Naive thymus-derived CD4-positive, alpha-beta T cell (primary cell): ENCODE data around the gene CMBL. TPM values are rescaled to one million over a fixed set of nuclear protein-coding genes. Genes with fewer than 3 reads are reported as not detected.

Experiments used
- ATAC-seq: fragments of 150-1000 bp; cut with Tn5 transposase; 2 replicates; pipeline ENCODE4 v1.10.0; 2021; ENCODE audit warnings: mild to moderate bottlenecking, moderate library complexity
- CTCF ChIA-PET: fragments of 350-600 bp; sonication (Branson Sonifier 250); formaldehyde crosslinking; loops from one replicate; lab custom pipeline; 2021; ENCODE audit warnings: antibody characterized with exemption; lab: Charles Lee
- POLR2A ChIA-PET: fragments of 350-600 bp; sonication (Branson Sonifier 250); formaldehyde crosslinking; loops from one replicate; lab custom pipeline; 2021; ENCODE audit warnings: antibody characterized with exemption, inconsistent platforms; lab: Charles Lee
- DNase-seq, 9 donors: peaks; one replicate each; pipeline versions ENCODE4 v3.0.0 to v3.0.0-alpha.2; 2020 to 2022; ENCODE audit warnings: mixed read lengths in 1 of 9
- H3K27ac ChIP-seq: one replicate; pipeline ENCODE4 v1.7.0; 2013; ENCODE audit warnings: mild to moderate bottlenecking, low read depth, low read length, moderate library complexity
- H3K27me3 ChIP-seq, 2 donors: one replicate each; pipeline ENCODE4 v1.7.0; 2013; ENCODE audit warnings: low read length in 2 of 2, mild to moderate bottlenecking in 2 of 2, moderate library complexity in 2 of 2; ENCODE audit not compliant: control insufficient read depth in 2 of 2, insufficient read depth in 2 of 2
- H3K36me3 ChIP-seq, 3 experiments: 1 replicate in 2 of 3; 2 replicates in 1 of 3; pipeline ENCODE4 v1.7.0; 2013; ENCODE audit warnings: low read length in 3 of 3, mild to moderate bottlenecking in 3 of 3, moderate library complexity in 1 of 3; ENCODE audit not compliant: insufficient read depth in 3 of 3, control insufficient read depth in 2 of 3
- H3K4me1 ChIP-seq, 2 donors: one replicate each; pipeline ENCODE4 v1.7.0; 2013; ENCODE audit warnings: low read length in 2 of 2, mild to moderate bottlenecking in 2 of 2, moderate library complexity in 1 of 2; ENCODE audit not compliant: control insufficient read depth in 2 of 2, insufficient read depth in 2 of 2
- H3K4me3 ChIP-seq: 2 replicates; pipeline ENCODE4 v1.7.0; 2013; ENCODE audit warnings: mild to moderate bottlenecking, low read length
- H3K9me3 ChIP-seq, 3 experiments: 1 replicate in 2 of 3; 2 replicates in 1 of 3; pipeline ENCODE4 v1.7.0; 2013; ENCODE audit warnings: low read length in 3 of 3; ENCODE audit not compliant: control insufficient read depth in 2 of 3
- H3K27ac Mint-ChIP-seq, 9 donors: one replicate each; pipeline ENCODE4 v1.8.0; 2020 to 2022; ENCODE audit warnings: mixed read lengths in 9 of 9, mild to moderate bottlenecking in 8 of 9, moderate library complexity in 5 of 9, inconsistent platforms in 2 of 9
- H3K27me3 Mint-ChIP-seq, 5 donors: one replicate each; pipeline ENCODE4 v1.8.0; 2021 to 2022; ENCODE audit warnings: mixed read lengths in 5 of 5, mild to moderate bottlenecking in 1 of 5
- H3K36me3 Mint-ChIP-seq, 5 donors: one replicate each; pipeline ENCODE4 v1.8.0; 2020 to 2022; ENCODE audit warnings: mixed read lengths in 5 of 5, mild to moderate bottlenecking in 3 of 5, inconsistent platforms in 1 of 5
- H3K4me1 Mint-ChIP-seq, 7 donors: one replicate each; pipeline ENCODE4 v1.8.0; 2020 to 2022; ENCODE audit warnings: mixed read lengths in 7 of 7, mild to moderate bottlenecking in 3 of 7, inconsistent platforms in 1 of 7
- H3K4me3 Mint-ChIP-seq, 10 donors: one replicate each; pipeline ENCODE4 v1.8.0; 2020 to 2022; ENCODE audit warnings: mild to moderate bottlenecking in 10 of 10, mixed read lengths in 10 of 10, moderate library complexity in 6 of 10, inconsistent platforms in 2 of 10
- H3K9me3 Mint-ChIP-seq, 11 donors: one replicate each; pipeline ENCODE4 v1.8.0; 2020 to 2022; ENCODE audit warnings: mixed read lengths in 11 of 11, mild to moderate bottlenecking in 4 of 11, inconsistent platforms in 1 of 11, moderate library complexity in 1 of 11
- intact Hi-C, 2 donors: fragments of 100-400 bp; cut with micrococcal nuclease; formaldehyde crosslinking; loops; one replicate each; pipeline ENCODE4 v1.15.1; 2023
- polyA plus RNA-seq, 2 donors: library from polyadenylated mRNA; unstranded; fragments of 300-500 nt; fragmentation: Illumina TruSeq; gene quantifications; one replicate each; pipeline ENCODE4 v1.2.3, GENCODE V29; 2021
- total RNA-seq, 6 experiments: library from RNA in 5 of 6; stranded (reverse) in 5 of 6; gene quantifications; 1 replicate in 5 of 6; 2 replicates in 1 of 6; pipeline ENCODE4 v1.2.3 and lab custom pipeline; 2021 to 2026

CMBL gene
- total and polyA plus RNA-seq, 7 experiments from 2014 or later: 0.21 to 1.8 (median 0.83) TPM

- H3K36me3 ChIP-seq: no peaks in the 10 kb centered on the region
- peaks cover 5 to 10% (median 7%) of the 10 kb centered on the region in 7 donors for H3K4me1 Mint-ChIP-seq
- intact Hi-C loops: no loop called here
- peaks cover 0 to 2% (median 0%) of the 10 kb centered on the region in 11 donors for H3K9me3 Mint-ChIP-seq
- no peaks in the 10 kb centered on the region for H3K4me1 ChIP-seq
- H3K27ac Mint-ChIP-seq: no peak overlapping the region
- peaks cover 0 to 2% (median 0%) of the 10 kb centered on the region in 5 donors for H3K36me3 Mint-ChIP-seq
- peaks cover 0 to under 1% of the 10 kb centered on the region in 2 donors for H3K27me3 ChIP-seq
- no peaks in the 10 kb centered on the region for H3K9me3 ChIP-seq
- DNase-seq (no peak), ATAC-seq (no peak)
- ChIA-PET POLR2A (no interaction called here), CTCF (interaction anchor here (1.8 kb wide), 1 partner anchor 324 kb away, joined by 4 read pairs; no protein-coding TSS in a partner anchor)
- H3K4me3 Mint-ChIP-seq: no peak overlapping the region
- no peak overlapping the region for H3K27ac ChIP-seq
- H3K4me3 ChIP-seq: no peak overlapping the region
- H3K27me3 Mint-ChIP-seq: peaks cover 11 to 36% (median 19%) of the 10 kb centered on the region in 5 donors
These were observed 4.0 kb downstream of the CMBL start for GRCh38 chr5:10303699-10304170.

GRCh38 chr5:10303201-10303600 lies 4.5 kb downstream of the CMBL start:
- H3K4me1 ChIP-seq: no peaks in the 10 kb centered on the region
- no peaks in the 10 kb centered on the region for H3K27me3 ChIP-seq
- no peak overlapping the region for H3K4me3 ChIP-seq
- H3K36me3 ChIP-seq: no peaks in the 10 kb centered on the region
- DNase-seq (no peak), ATAC-seq (no peak)
- Mint-ChIP-seq H3K4me3 (no peak overlapping the region), H3K9me3 (peaks cover 0 to 2% (median 0%) of the 10 kb centered on the region in 11 donors), H3K4me1 (peaks cover 5 to 8% (median 6%) of the 10 kb centered on the region in 7 donors), H3K27me3 (peaks cover 8 to 35% (median 15%) of the 10 kb centered on the region in 5 donors), H3K36me3 (peaks cover 0 to 2% (median 0%) of the 10 kb centered on the region in 5 donors), H3K27ac (no peak overlapping the region)
- ChIA-PET POLR2A (no interaction called here), CTCF (interaction anchor here (1.8 kb wide), 1 partner anchor 325 kb away, joined by 4 read pairs; no protein-coding TSS in a partner anchor)
- no peaks in the 10 kb centered on the region for H3K9me3 ChIP-seq
- intact Hi-C loops: no loop called here
- no peak overlapping the region for H3K27ac ChIP-seq

- intact Hi-C loops: no loop called here
- no peaks in the 10 kb centered on the region for H3K36me3 ChIP-seq
- Mint-ChIP-seq H3K36me3 (peaks cover 0 to 2% (median 0%) of the 10 kb centered on the region in 5 donors), H3K4me1 (peaks cover 0 to 3% (median 2%) of the 10 kb centered on the region in 7 donors), H3K27ac (no peak overlapping the region), H3K27me3 (peaks cover 8 to 27% (median 11%) of the 10 kb centered on the region in 5 donors), H3K4me3 (no peak overlapping the region), H3K9me3 (peaks cover 0 to 2% (median 0%) of the 10 kb centered on the region in 11 donors)
- no peaks in the 10 kb centered on the region for H3K9me3 ChIP-seq
- no peaks in the 10 kb centered on the region for H3K27me3 ChIP-seq
- ChIA-PET CTCF (interaction anchor here (1.8 kb wide), 1 partner anchor 326 kb away, joined by 4 read pairs; no protein-coding TSS in a partner anchor), POLR2A (no interaction called here)
- DNase-seq (no peak), ATAC-seq (no peak)
- no peak overlapping the region for H3K4me3 ChIP-seq
- no peaks in the 10 kb centered on the region for H3K4me1 ChIP-seq
- no peak overlapping the region for H3K27ac ChIP-seq
These were observed 5.7 kb downstream of the CMBL start for GRCh38 chr5:10301842-10302610.

DNA sequence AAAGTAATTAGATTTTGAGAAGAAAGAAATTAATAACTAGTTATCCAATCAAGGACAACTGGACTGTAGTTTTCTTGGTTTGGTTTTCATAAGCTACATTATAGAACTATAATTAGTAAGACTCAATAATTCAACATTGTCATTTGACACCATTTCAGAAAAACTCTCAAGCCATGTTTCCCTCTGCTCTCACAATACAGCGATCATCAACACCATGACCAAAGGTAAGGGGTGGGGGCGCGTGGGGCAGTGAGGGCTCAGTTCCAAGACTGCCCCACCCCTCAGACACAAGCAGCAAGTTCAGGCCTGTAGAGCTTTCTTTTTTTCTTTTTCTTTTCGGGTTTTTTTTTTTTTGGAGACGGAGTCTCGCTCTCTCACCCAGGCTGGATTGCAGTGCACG lies 6.4 kb downstream of the CMBL start:
- Histone ChIP-seq H3K9me3 (no peaks in the 10 kb centered on the region), H3K4me3 (no peak overlapping the region), H3K27ac (no peak overlapping the region), H3K36me3 (no peaks in the 10 kb centered on the region), H3K27me3 (no peaks in the 10 kb centered on the region), H3K4me1 (no peaks in the 10 kb centered on the region)
- no peak overlapping the region for H3K27ac Mint-ChIP-seq
- H3K36me3 Mint-ChIP-seq: peaks cover 0 to 2% (median 0%) of the 10 kb centered on the region in 5 donors
- no peak for DNase-seq
- intact Hi-C loops: no loop called here
- ATAC-seq: no peak
- H3K4me1 Mint-ChIP-seq: no peaks in the 10 kb centered on the region
- CTCF ChIA-PET: no interaction called here
- H3K4me3 Mint-ChIP-seq: no peak overlapping the region
- H3K27me3 Mint-ChIP-seq: peaks cover 10 to 19% (median 12%) of the 10 kb centered on the region in 5 donors
- peaks cover 0 to 2% (median 0%) of the 10 kb centered on the region in 11 donors for H3K9me3 Mint-ChIP-seq
- POLR2A ChIA-PET: no interaction called here

- no peak overlapping the region for H3K4me3 Mint-ChIP-seq
- intact Hi-C loops: no loop called here
- no peak overlapping the region for H3K27ac Mint-ChIP-seq
- H3K4me1 Mint-ChIP-seq: no peaks in the 10 kb centered on the region
- Histone ChIP-seq H3K36me3 (no peaks in the 10 kb centered on the region), H3K9me3 (no peaks in the 10 kb centered on the region), H3K4me1 (no peaks in the 10 kb centered on the region), H3K4me3 (no peak overlapping the region), H3K27me3 (no peaks in the 10 kb centered on the region), H3K27ac (no peak overlapping the region)
- ChIA-PET POLR2A (no interaction called here), CTCF (no interaction called here)
- ATAC-seq: no peak
- peaks cover 0 to 2% (median 0%) of the 10 kb centered on the region in 11 donors for H3K9me3 Mint-ChIP-seq
- no peaks in the 10 kb centered on the region for H3K36me3 Mint-ChIP-seq
- no peak for DNase-seq
- peaks cover 4 to 11% (median 10%) of the 10 kb centered on the region in 5 donors for H3K27me3 Mint-ChIP-seq
These were observed 7.5 kb downstream of the CMBL start for GRCh38 chr5:10300246-10300645.

DNA sequence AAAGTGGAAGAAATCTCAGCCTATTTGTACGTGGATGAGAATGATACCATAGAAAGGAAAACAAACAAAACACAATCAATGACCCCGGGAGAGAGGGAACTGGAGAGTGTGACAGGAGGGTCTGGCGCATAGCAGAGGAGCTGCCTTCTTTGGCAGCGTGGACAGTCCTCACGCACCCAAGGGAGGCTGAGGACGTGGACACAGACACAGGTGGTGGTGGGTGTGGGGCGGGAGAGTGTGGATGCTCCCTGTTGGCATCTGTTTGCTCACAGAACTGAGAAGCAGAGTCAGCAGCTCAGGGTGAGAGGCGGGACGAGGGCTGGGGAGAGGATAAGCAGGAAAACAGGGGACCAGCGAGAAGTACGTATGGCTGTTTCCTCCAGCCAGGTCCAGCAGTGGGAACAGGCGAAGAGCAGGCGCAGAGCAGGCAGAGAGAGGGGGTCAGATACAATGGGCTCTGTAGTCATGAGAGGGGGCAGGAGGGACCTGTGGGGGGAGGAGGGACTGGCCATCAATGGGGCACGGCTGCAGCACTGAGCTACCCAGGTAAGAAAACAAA lies 10.0 kb downstream of the CMBL start:
- Histone ChIP-seq H3K4me3 (no peak overlapping the region), H3K36me3 (no peaks in the 10 kb centered on the region), H3K9me3 (no peaks in the 10 kb centered on the region), H3K27me3 (no peaks in the 10 kb centered on the region), H3K4me1 (no peaks in the 10 kb centered on the region), H3K27ac (no peak overlapping the region)
- H3K27me3 Mint-ChIP-seq: peaks cover 5 to 18% (median 10%) of the 10 kb centered on the region in 5 donors
- H3K4me1 Mint-ChIP-seq: no peaks in the 10 kb centered on the region
- ATAC-seq (no peak), DNase-seq (no peak)
- no peak overlapping the region for H3K27ac Mint-ChIP-seq
- intact Hi-C loops: no loop called here
- CTCF ChIA-PET: no interaction called here
- POLR2A ChIA-PET: interaction anchor here (0.5 kb wide), 1 partner anchor 28 kb away, joined by 4 read pairs; no protein-coding TSS in a partner anchor
- peaks cover 0 to 2% (median 0%) of the 10 kb centered on the region in 11 donors for H3K9me3 Mint-ChIP-seq
- H3K36me3 Mint-ChIP-seq: peaks cover 0 to 5% (median 0%) of the 10 kb centered on the region in 5 donors
- H3K4me3 Mint-ChIP-seq: no peak overlapping the region
